Panc1 (cell line): ENCODE measurements around the gene MLLT10.

Experiments
- CTCF ChIP-seq: fragments of 450-650 bp; IDR thresholded peaks from 2 replicates; pipeline ENCODE4 v1.5.1; 2017; ENCODE audit warnings: mild to moderate bottlenecking
- POLR2AphosphoS5 ChIP-seq: IDR thresholded peaks from 2 replicates; pipeline ENCODE4 v1.6.1; 2012; ENCODE audit warnings: mild to moderate bottlenecking, low read depth, low read length, moderate library complexity
- REST ChIP-seq, 2 experiments: IDR thresholded peaks; 2 replicates each; pipeline ENCODE4 v1.6.1; 2011 to 2012; ENCODE audit warnings: low read depth in 2 of 2, control low read depth in 1 of 2, low read length in 1 of 2, mild to moderate bottlenecking in 1 of 2, moderate library complexity in 1 of 2; ENCODE audit not compliant: insufficient read depth in 1 of 2
- TCF7L2 ChIP-seq: IDR thresholded peaks from 2 replicates; pipeline ENCODE4 v1.6.1; 2011; ENCODE audit warnings: mild to moderate bottlenecking, low read depth, low read length, inconsistent platforms

GRCh38 chr10:21700474-21700873 lies 166.4 kb downstream of the MLLT10 start:
- TF ChIP-seq CTCF (no peak), POLR2AphosphoS5 (no peak), TCF7L2 (no peak), REST (IDR thresholded peaks at IDR 0.05; ENCODE audit: insufficient read depth in 1 of 2, low read depth in 2 of 2, low read length in 1 of 2) (no peak)
